GM12873 (cell line): ENCODE measurements around the gene NFYA.
A peak's percentile ranks its signal among the peaks of the same experiment; 100 is the strongest.

Source experiments
- CTCF ChIP-seq: IDR thresholded peaks from 2 replicates; pipeline ENCODE4 v1.5.1; 2012; ENCODE audit warnings: low read depth, mild to moderate bottlenecking, moderate library complexity, low read length, control low read depth; ENCODE audit not compliant: insufficient read depth; ENCODE audit errors: missing control alignments

Gene NFYA

GRCh38 chr6:41080621-41081020 lies 7.8 kb downstream of the NFYA start:
- no peak for TF ChIP-seq CTCF

GRCh38 chr6:41083072-41083471 lies 10.3 kb downstream of the NFYA start:
- TF ChIP-seq CTCF: no peak

GRCh38 chr6:41085182-41085581 lies 12.4 kb downstream of the NFYA start:
- TF ChIP-seq CTCF: no peak

- no peak for TF ChIP-seq CTCF
Measured at GRCh38 chr6:41088451-41088850, 15.7 kb downstream of the NFYA start.

- TF ChIP-seq CTCF: no peak
Measured at GRCh38 chr6:41090841-41091761, 18.3 kb downstream of the NFYA start.

DNA sequence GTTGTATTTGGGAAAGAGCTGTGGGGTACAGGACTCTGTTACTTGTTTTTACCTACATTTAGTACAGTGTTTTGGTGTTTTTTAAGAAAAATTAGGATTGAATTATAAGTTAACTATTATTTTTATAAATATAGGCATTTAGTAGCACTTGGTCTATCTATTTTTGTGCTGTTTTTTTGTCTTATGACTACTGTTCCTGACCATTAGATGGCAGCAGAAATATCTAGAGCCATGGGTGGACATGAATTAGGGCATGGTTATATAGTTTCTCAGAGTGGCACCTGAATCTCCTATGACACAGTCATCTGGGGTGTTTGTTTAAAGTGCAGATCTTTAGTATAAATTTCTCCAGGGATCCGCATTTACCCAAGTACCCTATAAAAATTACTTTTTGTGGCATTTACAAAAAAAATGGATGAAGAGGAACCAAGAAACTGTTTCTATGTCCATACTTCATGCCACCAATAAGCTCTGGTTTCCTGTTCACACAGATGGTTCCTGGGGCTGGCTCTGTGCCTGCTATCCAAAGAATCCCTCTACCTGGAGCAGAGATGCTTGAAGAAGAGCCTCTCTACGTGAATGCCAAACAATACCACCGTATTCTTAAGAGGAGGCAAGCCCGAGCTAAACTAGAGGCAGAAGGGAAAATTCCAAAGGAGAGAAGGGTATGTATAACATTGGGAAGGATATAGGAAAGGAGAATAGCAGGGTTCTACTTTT lies 19.8 kb downstream of the NFYA start:
- TF ChIP-seq CTCF: peak; percentile 28

DNA sequence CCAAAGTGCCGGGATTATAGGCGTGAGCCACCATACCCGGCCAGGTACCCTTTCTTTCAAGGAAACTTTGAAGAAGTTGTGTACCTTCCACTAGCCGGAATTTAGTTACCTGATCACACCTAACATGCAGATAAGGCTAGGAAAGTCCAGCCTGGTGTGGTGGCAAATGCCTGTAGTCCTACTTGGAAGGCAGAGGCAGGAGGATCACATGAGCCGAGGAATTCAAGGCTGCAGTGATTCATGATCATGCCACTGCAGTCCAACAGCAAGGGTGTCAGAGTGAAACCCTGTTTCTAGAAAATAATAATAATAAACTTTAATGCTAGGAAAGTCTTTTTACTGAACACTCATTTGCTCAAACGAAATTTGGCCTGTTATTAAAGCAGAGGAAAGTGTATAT lies 21.0 kb downstream of the NFYA start:
- TF ChIP-seq CTCF: no peak
